ENCODE measurements around the gene BTNL9. TPM values are rescaled to one million over a fixed set of nuclear protein-coding genes. Genes with fewer than 3 reads are reported as not detected.

BTNL9 gene
- total RNA-seq, 1 donor from 2014 or later: 38.5 TPM

- no peak for TF ChIP-seq CTCF (IDR thresholded peaks at IDR 0.05; ENCODE audit: borderline replicate concordance)
- H3K36me3 ChIP-seq: no peaks in the 10 kb centered on the region
- no peak for DNase-seq
- H3K4me3 ChIP-seq: no peak overlapping the region
- peaks cover 9% of the 10 kb centered on the region for H3K9me3 ChIP-seq (replicated peaks)
- H3K27ac ChIP-seq (replicated peaks): no peak overlapping the region
- intact Hi-C loops (cut with micrococcal nuclease): no loop called here
- peaks cover 95% of the 10 kb centered on the region for H3K27me3 ChIP-seq (ENCODE audit: low read depth)
- no peaks in the 10 kb centered on the region for H3K4me1 ChIP-seq
Observed at GRCh38 chr5:181069767-181070491, 29.9 kb downstream of the BTNL9 start.

- Histone ChIP-seq H3K27me3 (ENCODE audit: low read depth) (peaks cover 94% of the 10 kb centered on the region), H3K4me1 (no peaks in the 10 kb centered on the region), H3K9me3 (replicated peaks) (peaks cover 15% of the 10 kb centered on the region), H3K27ac (replicated peaks) (no peak overlapping the region), H3K36me3 (no peaks in the 10 kb centered on the region), H3K4me3 (no peak overlapping the region)
- DNase-seq: no peak
- intact Hi-C loops (cut with micrococcal nuclease): no loop called here
- TF ChIP-seq CTCF (IDR thresholded peaks at IDR 0.05; ENCODE audit: borderline replicate concordance): no peak
Observed at GRCh38 chr5:181070523-181070922, 30.5 kb downstream of the BTNL9 start.

GRCh38 chr5:181071257-181071656 lies 31.2 kb downstream of the BTNL9 start:
- H3K27me3 ChIP-seq (ENCODE audit: low read depth): peaks cover 86% of the 10 kb centered on the region
- intact Hi-C loops (cut with micrococcal nuclease): no loop called here
- DNase-seq: no peak

GRCh38 chr5:181076920-181077319 lies 36.9 kb downstream of the BTNL9 start:
- no peak overlapping the region for H3K4me3 ChIP-seq
- H3K4me1 ChIP-seq: no peaks in the 10 kb centered on the region
- H3K9me3 ChIP-seq (replicated peaks): peaks cover 45% of the 10 kb centered on the region
- no peak for TF ChIP-seq CTCF (IDR thresholded peaks at IDR 0.05; ENCODE audit: borderline replicate concordance)
- no peak for DNase-seq
- intact Hi-C loops (cut with micrococcal nuclease): no loop called here
- H3K27me3 ChIP-seq (ENCODE audit: low read depth): peaks cover 43% of the 10 kb centered on the region
- H3K36me3 ChIP-seq: no peaks in the 10 kb centered on the region
- no peak overlapping the region for H3K27ac ChIP-seq (replicated peaks)

More at GRCh38 chr5:181071257-181071656, 31.2 kb downstream of the BTNL9 start:
- Histone ChIP-seq H3K4me3 (no peak overlapping the region), H3K27ac (replicated peaks) (no peak overlapping the region), H3K4me1 (no peaks in the 10 kb centered on the region), H3K9me3 (replicated peaks) (peaks cover 20% of the 10 kb centered on the region), H3K36me3 (no peaks in the 10 kb centered on the region)
- no peak for TF ChIP-seq CTCF (IDR thresholded peaks at IDR 0.05; ENCODE audit: borderline replicate concordance)

GRCh38 chr5:181081989-181082388 lies 41.9 kb downstream of the BTNL9 start:
- Histone ChIP-seq H3K4me3 (no peak overlapping the region), H3K27me3 (ENCODE audit: low read depth) (peaks cover 49% of the 10 kb centered on the region), H3K9me3 (replicated peaks) (peaks cover 28% of the 10 kb centered on the region), H3K36me3 (no peaks in the 10 kb centered on the region), H3K27ac (replicated peaks) (no peak overlapping the region), H3K4me1 (no peaks in the 10 kb centered on the region)
- no peak for DNase-seq
- no peak for TF ChIP-seq CTCF (IDR thresholded peaks at IDR 0.05; ENCODE audit: borderline replicate concordance)
- intact Hi-C loops (cut with micrococcal nuclease): no loop called here

Data from left ventricle myocardium inferior (tissue), 1 donor.